HEK293T (cell line): ENCODE results near the gene NBL1.

Source experiments
- FOXK2 ChIP-seq: fragments of 450-650 bp; IDR thresholded peaks from 2 replicates; pipeline ENCODE4 v1.6.1; 2016; ENCODE audit warnings: mild to moderate bottlenecking
- TARDBP ChIP-seq: fragments of 450-650 bp; IDR thresholded peaks from 2 replicates; pipeline ENCODE4 v1.6.1; 2016

- TF ChIP-seq FOXK2: no peak
- TF ChIP-seq TARDBP: no peak
These were observed 28.7 kb upstream of the NBL1 start for GRCh38 chr1:19615438-19615837.
